ENCODE results near the gene TNFSF9. TPM values are rescaled to one million over a fixed set of nuclear protein-coding genes. Genes with fewer than 3 reads are reported as not detected.

Gene TNFSF9, protein sequence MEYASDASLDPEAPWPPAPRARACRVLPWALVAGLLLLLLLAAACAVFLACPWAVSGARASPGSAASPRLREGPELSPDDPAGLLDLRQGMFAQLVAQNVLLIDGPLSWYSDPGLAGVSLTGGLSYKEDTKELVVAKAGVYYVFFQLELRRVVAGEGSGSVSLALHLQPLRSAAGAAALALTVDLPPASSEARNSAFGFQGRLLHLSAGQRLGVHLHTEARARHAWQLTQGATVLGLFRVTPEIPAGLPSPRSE
- total RNA-seq (2014; rRNA removed; shearing (Covaris generic)) = not detected in 2 replicates

GRCh38 chr19:6530386-6531162, at the start of gene TNFSF9:
TSS of gene TNFSF9 (plus strand) at chr19:6531026. CDS start at chr19:6531037, 11 bp downstream.
- no peak for DNase-seq (ENCODE audit: low spot score)

GRCh38 chr19:6481541-6482342, 49.1 kb upstream of the TNFSF9 start, which contains the start of gene DENND1C:
TSS of gene DENND1C (minus strand) at chr19:6481787. CDS start at chr19:6481695, 92 bp downstream.
- peak; percentile 41 for DNase-seq (ENCODE audit: low spot score)

- no peak for DNase-seq (ENCODE audit: low spot score)
Observed at GRCh38 chr19:6482343-6482686, 48.5 kb upstream of the TNFSF9 start.

- no peak for DNase-seq (ENCODE audit: low spot score)
Observed at GRCh38 chr19:6483235-6483634, 47.6 kb upstream of the TNFSF9 start.

DNA sequence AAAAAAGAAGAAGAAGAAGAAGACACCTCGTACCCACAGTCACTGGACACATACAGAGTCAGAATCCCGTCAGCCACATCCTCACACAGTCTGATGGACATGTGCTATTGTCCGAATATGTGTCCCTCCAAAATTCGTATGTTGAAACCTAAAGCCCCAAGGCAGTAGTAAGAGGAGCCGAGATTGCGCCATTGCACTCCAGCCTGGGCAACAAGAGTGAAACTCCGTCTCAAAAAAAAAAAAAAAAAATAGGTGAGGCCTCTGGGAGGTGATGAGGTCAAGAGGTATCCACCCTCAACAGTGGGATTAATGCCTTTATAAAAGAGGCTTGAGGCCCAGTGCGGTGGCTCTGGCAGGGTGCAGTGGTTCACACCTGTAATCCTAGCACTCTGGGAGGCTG, 46.6 kb upstream of the TNFSF9 start:
- DNase-seq (ENCODE audit: low spot score) = no peak

- DNase-seq (ENCODE audit: low spot score) = no peak
Observed at GRCh38 chr19:6484831-6485230, 46.0 kb upstream of the TNFSF9 start.

DNA sequence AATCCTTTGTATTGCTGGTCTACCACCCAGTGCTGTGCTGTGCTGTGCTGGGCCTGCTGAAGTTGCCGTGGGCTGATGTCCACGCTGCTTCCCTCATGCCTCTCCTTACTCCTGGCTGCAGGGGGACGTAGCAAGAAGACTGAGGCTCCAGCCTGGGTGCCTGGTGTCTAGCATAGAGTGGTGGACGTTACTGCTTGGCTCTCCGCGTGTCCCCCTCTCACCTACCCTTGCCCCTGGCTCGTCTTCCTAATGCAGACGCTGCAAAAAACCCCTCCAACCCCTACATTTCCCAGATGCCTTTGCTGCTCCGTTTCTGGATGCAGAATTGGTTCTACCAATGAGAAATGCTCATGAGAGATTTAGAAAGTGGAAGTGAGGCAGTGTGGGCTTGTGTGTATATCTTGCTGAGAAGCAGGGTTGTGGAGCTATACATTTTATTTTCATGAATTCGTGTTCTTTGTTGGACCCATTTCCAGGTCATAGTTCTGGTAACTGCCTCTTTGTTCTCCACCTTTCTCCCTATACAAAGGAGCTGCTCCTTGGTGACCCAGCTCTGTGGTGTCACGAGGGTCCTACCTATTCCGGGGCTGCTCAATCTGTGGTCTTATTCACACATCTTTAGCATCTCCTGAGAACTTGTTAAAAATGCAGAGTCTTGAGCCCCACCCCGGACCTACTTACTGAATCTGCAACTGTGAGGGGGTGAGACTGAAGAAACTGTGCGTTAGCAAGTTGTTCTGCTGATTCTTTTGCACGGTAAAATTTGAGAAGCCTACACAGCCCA, 41.4 kb upstream of the TNFSF9 start:
- DNase-seq (ENCODE audit: low spot score) = no peak

GRCh38 chr19:6490134-6490533, 40.7 kb upstream of the TNFSF9 start:
- no peak for DNase-seq (ENCODE audit: low spot score)

GRCh38 chr19:6491802-6492592, 38.8 kb upstream of the TNFSF9 start:
- DNase-seq (ENCODE audit: low spot score) = no peak

DNA sequence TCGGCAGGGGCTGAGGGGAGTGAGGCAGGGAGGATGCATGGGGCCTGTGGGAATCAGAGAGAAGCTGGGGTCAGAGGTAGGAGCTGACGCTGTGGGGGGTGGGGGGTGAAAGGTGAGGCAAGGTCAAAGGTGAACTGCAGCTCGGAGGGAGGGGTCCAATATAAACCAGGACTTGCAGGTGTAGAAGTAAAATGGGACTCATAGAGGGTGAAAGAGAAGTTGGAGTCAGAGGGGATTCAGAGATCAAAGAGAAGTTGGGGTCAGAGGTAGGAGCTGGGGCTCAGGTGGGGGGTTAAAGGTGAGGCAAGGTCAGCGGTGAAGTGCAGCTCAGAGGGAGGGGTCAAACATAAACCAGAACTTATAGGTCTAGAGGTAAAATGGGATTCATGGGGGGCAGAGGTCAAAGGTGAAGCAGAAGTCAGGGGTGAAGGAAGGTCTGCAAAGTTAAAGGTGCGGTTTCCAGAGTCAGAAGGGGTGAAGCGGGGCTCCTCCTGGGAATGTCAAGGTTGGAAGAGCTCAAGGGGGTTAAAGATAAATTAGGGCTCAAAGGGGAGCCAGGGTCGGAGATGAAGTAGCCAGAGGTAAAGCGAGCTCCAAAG, 36.3 kb upstream of the TNFSF9 start:
- DNase-seq (ENCODE audit: low spot score) = no peak

GRCh38 chr19:6495947-6496346, 34.9 kb upstream of the TNFSF9 start:
- DNase-seq (ENCODE audit: low spot score) = no peak

GRCh38 chr19:6498294-6499036, 32.4 kb upstream of the TNFSF9 start:
- no peak for DNase-seq (ENCODE audit: low spot score)

DNA sequence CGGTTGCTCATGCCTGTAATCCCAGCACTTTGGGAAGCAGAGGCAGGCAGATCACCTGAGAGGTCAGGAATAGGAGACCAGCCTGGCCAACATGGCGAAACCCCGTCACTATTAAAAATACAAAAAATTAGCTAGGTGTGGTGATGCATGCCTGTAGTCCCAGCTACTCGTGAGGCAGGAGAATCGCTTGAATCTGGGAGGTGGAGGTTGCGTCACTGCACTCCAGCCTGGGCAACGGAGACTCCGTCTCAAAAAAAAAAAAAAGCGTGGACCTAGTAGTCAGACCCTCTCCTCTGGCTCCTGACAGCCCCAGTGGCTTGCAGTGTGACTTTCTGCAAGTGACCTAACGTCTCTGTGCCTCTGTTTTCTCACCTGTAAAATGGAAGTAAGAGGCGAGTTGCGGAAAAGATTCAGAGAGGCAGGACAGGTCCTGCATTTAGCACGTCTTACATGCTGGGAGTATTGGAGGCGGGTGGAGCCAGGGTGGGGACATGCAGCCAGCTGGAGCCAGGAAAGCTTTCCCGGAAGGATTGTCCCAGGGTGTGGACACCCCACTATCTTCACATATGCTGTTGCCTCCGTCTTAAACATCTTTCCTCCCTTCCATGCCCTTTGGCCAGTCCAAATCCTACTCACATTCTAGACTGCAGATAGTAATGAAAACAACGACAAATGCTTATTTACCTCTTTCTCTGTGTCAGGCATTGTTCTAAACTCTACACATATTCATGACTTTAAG, 31.6 kb upstream of the TNFSF9 start:
- no peak for DNase-seq (ENCODE audit: low spot score)

GRCh38 chr19:6500837-6501739, 29.7 kb upstream of the TNFSF9 start:
- DNase-seq (ENCODE audit: low spot score) = no peak

- DNase-seq (ENCODE audit: low spot score) = no peak
Observed at GRCh38 chr19:6501740-6502648, 28.8 kb upstream of the TNFSF9 start, which contains the start of gene TUBB4A. TSS of gene TUBB4A (minus strand) at chr19:6502309. CDS start at chr19:6502212, 97 bp downstream.

- no peak for DNase-seq (ENCODE audit: low spot score)
Observed at GRCh38 chr19:6503407-6504201, 27.2 kb upstream of the TNFSF9 start.

Data from A172 (cell line).